GM18867 (cell line): ENCODE results near the gene FOS.
"Not testable (repeated sequence)": the region's sequence is repeated elsewhere in the genome, so short reads cannot be mapped to it uniquely, and the experiment has no call there.

Experiments
- ATAC-seq: cut with Tn5 transposase; IDR thresholded peaks from one replicate; pipeline ENCODE4 v1.9.1; 2021; ENCODE audit warnings: mild to moderate bottlenecking, moderate library complexity; ENCODE audit not compliant: unreplicated experiment

The FOS gene

GRCh38 chr14:75292101-75292563, 13.5 kb downstream of the FOS start:
- no peak for ATAC-seq

- no peak for ATAC-seq
Measured at GRCh38 chr14:75292886-75293285, 14.3 kb downstream of the FOS start.

DNA sequence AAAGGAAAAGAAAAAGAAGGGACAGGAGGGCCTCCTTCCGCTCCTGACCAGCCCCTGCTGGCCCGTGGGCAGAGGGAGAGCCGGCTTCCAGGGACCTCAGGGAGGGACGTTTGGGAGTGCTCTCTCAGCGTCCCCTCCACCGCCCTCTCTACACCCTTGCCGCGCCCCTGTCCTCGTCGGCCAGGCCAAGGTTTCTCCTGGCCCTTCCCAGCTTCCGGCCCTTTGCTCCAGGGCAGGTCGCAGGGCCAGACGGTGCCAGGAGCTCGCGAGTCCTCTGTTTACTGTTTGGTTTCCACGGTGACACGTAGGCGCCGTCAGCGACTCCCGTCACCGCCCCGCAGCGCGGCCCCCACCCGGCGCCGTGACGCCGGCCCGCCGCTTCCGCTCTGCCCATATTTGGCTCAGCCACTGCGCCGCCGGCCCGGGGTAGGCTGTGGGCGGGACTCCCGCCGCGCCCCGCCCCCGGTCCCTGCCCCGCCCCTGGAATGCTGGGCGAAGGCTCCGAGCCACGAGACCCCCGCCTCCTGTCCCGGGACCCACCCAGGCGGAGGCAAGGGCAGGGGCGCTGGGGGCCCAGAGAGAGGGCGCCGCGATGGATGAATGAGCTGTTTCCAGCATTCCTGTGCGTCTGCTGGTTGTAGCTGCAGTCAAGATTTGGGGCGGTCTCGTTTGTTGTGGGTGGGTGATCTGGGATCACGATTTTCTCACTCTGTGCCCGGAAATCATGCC, 15.5 kb downstream of the FOS start:
- peak; percentile 94 for ATAC-seq

DNA sequence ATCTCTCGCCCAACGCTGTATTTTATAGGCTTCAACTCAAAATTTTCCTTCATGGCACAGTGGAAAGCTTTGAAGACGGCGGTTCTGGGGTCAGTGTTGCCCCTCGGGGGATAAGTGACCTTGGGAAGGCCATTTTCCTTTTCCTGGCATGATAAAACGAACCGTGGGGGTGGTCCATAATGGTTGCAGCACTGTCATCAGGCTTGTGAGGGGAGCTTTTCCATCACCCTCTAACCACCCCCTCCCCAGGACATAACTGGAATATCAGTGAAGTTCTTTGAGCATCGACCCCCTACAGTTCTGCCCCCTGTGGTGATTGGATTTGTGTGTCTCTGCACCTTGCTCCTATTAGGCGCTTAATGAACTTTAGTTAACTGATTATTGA, 16.0 kb downstream of the FOS start:
- ATAC-seq, result no peak

DNA sequence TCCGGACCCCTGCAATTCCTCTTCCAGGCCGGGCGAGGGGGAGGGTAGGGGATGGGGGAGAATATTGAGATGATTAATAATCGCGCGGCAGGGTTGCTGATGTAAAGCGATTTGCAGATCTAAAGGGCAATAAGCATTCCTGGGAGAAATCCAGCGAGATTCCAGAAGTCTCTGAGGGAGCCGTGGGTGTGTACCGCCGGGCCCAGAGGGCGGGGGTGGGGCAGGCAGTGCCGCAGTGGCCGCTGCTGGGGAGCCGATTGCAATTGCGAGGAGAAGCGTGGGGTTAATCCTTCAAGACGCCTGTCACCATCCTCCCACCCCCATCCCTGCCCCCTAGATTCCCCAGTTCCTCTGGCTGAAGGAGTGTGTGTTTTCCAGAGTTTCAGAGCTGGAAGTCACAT, 16.4 kb downstream of the FOS start:
- ATAC-seq, result no peak

GRCh38 chr14:75295491-75296345, 17.1 kb downstream of the FOS start:
- ATAC-seq, result no peak

- ATAC-seq, result no peak
Measured at GRCh38 chr14:75297411-75298040, 18.9 kb downstream of the FOS start.

GRCh38 chr14:75298187-75298965, 19.7 kb downstream of the FOS start:
- ATAC-seq, result no peak

- ATAC-seq, result no peak
Measured at GRCh38 chr14:75299059-75299458, 20.4 kb downstream of the FOS start.

- ATAC-seq, result no peak
Measured at GRCh38 chr14:75299576-75299975, 20.9 kb downstream of the FOS start.

- no peak for ATAC-seq
Measured at GRCh38 chr14:75301666-75302325, 23.2 kb downstream of the FOS start.

DNA sequence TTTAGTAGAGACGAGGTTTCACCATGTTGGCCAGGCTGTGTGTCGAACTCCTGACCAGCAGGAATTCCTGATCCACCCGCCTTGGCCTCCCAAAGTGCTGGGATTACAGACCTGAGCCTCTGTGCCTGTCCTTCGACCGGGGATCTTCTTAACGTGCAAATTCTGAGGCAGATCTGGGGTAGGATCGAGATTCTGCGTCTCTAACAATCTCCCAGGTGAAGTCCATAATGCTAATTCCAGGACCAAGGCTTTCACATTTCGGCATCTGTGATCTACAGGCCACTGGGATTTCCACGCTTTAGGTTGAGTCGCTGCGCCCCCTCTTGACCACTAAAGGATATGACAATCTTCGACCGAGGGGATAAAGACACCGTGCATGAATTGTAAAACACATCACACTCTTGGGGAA, 24.8 kb downstream of the FOS start:
- ATAC-seq, result peak; percentile 50

GRCh38 chr14:75306410-75306809, 27.8 kb downstream of the FOS start:
- not testable (repeated sequence) for ATAC-seq

DNA sequence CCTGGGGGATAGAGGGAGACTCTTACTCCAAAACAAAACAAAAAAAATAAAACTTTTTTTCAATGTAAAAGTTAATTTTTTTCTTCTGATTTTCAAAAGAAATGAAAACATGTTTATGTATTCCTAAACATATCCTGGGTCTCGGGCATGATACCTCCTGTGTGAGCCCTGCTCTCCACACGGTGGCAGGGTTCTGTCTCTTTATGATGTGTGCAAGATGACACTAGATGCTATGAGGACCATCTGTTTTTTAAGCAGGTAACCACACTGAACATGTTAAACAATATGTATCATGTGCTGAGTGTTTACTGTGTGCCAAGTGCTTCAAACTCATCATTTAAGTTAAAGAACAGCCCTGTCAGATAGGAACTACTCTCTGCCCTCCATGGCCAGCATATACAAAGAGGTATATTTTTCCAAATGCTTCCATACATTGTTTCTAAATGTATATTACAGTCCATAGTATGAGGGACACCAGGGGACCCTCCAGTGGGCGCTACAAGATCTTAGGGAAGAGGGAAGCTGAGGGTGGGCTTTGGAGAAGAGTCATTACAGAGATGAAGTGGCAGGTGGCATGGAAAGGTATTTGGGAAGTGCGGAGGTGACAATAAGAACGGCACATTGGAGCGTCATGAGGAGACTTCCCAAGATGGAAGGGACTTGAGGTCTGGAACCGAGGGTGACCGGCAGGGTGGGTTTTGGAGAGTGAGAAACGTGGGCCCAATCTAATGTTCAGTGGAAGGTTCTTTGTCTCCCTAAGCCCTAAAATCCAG, 28.5 kb downstream of the FOS start:
- ATAC-seq, result no peak

DNA sequence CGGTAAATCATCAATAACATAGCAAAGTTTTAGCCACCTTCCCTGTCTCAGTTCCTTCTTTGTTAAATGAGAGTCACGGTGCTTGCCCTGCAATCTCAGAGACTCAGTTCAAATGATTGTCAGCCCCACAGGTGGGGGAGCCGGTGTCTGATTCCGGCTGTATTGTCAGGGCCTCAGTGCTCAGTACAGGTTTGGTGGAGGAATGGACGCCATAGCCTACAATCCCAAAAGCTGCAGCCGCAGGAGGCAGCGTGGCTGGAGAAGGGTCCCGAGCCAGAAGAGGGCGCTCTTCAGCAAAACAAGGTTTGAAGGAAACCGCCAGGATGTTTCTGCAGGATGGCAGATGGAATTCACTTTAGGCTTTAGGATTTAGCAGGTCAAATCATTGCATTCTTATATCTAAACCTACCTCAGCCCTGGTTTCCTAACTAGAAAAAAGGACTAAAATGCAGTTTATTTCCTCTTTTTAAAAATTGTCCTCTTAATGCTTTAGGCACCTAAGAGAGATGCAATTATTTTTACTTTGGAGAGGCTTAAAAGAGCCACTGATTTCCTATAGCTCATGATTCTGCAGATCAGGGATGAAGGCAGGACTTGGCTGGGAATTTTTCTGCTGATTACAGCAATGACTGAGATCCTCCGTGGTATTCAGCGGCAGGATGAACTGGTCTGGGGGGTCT, 29.2 kb downstream of the FOS start:
- ATAC-seq, result no peak

DNA sequence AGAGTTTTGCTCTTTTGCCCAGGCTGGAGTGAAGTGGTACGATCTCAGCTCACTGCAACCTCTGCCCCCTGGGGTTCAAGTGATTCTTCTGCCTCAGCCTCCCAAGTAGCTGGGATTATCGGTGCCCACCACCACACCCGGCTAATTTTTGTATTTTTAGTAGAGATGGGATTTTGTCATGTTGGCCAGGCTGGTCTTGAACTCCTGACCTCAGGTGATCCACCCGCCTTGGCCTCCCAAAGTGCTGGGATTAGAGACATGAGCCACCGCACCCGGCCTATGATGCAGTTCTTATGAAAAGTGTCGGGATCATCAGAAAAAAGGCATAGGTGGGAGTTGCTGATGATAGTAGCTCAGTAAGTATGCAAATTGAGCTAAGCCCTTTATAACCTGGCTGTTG, 30.4 kb downstream of the FOS start:
- ATAC-seq, result not testable (repeated sequence)

DNA sequence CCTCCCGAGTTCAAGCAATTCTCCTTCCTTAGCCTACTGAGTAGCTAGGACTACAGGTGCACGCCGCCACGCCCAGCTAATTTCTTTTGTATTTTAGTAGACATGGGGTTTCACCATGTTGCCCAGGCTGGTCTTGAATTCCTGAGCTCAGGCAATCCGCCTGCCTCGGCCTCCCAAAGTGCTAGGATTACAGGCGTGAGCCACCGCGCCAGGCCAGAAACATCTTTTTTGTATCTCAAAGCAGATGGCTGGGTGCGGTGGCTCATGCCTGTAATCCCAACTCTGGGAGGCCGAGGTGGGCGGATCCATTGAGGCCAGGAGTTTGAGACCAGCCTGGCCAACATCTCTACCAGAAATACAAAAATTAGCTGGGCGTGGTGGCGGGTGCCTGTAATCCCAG, 30.9 kb downstream of the FOS start:
- not testable (repeated sequence) for ATAC-seq

GRCh38 chr14:75310295-75311111, 31.9 kb downstream of the FOS start:
- no peak for ATAC-seq
